ENCODE measurements around the gene PITRM1.
A peak's percentile ranks its signal among the peaks of the same experiment; 100 is the strongest.
"Not testable (repeated sequence)": the region's sequence is repeated elsewhere in the genome, so short reads cannot be mapped to it uniquely, and the experiment has no call there.

Gene PITRM1

GRCh38 chr10:3196958-3197347, 24.4 kb upstream of the PITRM1 start:
- no peak for DNase-seq

DNA sequence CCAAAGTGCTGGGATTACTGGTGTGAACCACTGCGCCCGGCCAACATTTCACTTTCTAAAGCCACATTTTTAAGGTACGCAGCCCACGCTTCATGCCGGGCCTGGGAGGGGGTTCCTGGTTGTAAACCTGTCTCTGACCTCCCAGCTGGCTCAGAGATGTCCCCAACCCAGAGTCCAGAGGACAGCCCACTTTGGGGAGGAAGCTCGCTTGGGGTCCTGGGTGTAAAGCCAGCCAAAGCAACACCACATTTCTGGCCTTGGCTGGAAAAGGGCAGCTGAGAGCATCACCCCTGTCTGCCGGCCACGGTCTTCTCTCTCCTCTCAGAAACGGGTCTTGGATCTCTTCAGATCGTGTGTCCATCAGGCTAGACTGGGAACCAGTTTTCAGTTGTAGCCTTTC, 23.9 kb upstream of the PITRM1 start:
- DNase-seq: no peak

DNA sequence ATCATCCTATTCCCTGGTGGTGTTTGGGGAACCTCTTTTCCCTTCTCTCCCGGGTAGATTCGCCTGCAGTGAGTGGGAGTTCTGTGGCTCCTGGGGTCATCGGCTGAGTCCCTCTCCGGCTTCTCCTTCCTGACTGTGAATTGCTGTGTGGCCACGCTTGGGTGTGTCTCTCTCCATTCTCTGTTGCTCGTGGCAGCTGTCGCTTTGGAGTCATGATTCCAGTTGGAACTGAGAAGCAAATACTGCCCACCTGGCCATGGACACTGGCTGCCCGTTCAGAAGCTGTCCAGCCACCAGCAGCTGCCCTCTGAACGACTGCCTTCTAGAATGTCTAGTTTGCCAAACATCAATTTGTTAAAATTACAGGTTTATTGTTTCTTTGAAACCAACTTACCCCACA, 23.1 kb upstream of the PITRM1 start:
- no peak for DNase-seq

DNA sequence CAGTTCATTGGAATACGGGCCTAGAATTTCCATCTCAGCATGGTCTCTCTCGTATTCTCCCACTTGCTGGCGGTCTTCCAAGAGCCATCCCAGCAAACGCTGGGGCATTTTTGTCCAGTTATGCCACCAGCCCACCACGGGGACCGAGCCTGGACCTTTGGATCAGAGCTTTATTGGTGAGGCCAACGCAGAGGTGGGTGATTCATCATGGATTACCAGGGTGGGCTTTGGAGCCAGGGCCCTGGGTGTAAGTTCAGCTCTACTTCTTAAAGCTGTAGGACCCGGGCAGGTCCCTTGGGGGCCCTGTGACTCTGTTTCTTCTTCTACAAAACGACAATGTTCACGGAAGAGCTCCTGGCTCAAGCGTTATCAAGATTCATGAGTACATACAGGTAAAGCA, 22.7 kb upstream of the PITRM1 start:
- DNase-seq: no peak

- DNase-seq: no peak
Measured at GRCh38 chr10:3194871-3195270, 22.3 kb upstream of the PITRM1 start.

DNA sequence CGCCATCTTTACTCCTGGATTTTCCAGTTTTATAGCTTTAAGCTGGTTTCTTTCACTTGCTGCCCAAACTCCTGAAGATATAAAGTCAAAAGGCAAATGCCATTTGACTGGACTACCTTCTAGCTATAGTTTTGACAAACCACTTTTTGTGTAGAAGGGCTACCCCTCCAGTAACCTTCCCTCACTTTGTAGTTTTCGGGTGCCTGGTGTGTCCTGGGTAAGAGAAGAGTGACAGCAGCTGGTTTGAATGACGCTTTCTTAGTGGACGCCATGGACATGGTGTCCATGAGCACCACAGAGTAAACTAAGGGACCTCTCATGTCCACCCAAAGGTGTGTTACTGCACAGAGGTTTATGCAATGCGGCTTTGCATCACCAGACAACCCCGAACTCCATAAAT, 21.2 kb upstream of the PITRM1 start:
- DNase-seq: no peak

GRCh38 chr10:3192856-3193635, 20.5 kb upstream of the PITRM1 start:
- DNase-seq: peak; percentile 30

DNA sequence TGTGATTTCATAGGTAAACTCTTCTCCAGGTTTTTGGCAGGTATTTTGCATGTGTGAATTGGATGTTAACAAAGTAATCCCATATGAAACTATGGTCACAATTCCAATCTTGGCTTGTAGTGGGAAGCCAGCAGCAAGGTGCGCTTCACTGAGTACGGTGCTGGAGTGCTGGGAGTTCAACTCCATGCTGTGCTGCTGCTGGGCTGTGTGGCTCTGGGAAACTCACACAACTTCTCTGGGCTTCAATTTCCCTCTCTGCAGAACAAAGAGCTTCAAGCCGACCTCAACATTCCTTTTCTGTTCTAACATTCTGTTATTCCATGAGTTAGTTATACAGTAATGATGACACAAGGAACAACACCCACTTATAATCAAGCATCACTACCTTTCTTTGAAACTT, 18.2 kb upstream of the PITRM1 start:
- no peak for DNase-seq

GRCh38 chr10:3187229-3187628, 14.6 kb upstream of the PITRM1 start:
- not testable (repeated sequence) for DNase-seq

DNA sequence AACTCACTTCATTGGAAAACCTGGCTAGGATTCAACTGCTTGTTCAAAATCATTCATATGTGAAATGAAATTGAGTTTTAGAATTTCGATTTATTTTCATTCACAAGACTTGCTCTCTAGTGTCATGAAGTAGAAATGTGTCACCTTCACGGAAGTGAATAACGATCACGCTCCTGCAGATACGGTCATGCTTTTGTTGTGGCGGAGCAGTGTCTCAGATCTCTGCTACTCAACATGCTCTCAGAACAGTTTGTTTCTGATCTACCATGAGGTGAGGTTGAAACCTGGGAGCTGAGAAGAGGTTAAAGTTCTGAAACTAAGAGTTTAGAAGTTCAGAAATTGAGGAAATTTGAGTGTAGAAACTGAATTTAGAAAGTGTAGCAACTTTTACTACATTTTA, 13.8 kb upstream of the PITRM1 start:
- no peak for DNase-seq

DNA sequence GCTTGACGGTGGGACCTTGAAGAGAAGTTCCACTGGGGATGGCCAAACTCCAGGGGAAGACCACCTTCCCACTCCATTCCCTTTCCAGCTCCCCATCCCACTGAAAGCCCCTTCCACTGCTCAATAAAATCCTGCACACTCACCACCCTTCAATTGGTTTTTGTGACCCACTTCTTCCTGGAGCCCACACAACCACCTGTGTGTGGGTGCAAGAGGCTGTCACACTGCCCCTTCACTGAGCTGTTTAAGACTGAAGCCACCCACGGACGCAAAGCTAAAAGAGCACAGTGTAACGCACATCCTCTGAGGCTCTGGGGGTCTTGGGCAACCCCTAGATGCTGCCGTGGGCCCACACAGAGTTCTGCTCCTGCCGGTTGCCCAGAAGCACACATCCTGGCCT, 12.8 kb upstream of the PITRM1 start:
- DNase-seq: no peak

GRCh38 chr10:3180355-3181025, 7.9 kb upstream of the PITRM1 start:
- no peak for DNase-seq

DNA sequence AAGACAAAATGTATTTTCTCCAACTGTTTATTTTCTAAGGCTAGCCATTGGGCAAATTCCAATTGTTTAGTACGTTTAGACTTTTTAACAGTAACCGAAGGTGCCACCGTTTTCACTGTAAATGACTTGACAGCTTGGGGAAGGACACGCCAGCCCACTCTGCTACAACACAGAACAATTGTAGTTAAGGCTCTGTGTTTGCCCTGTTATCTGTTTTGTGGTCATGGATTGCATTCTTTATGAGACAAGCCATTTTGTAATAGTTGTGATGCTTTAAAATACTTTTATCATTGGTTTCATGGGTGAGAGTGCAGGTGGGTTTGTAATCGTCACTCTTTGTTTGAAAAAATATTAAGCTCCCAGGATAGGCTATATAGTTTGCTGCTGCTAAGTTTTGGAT, 6.6 kb upstream of the PITRM1 start:
- no peak for DNase-seq

DNA sequence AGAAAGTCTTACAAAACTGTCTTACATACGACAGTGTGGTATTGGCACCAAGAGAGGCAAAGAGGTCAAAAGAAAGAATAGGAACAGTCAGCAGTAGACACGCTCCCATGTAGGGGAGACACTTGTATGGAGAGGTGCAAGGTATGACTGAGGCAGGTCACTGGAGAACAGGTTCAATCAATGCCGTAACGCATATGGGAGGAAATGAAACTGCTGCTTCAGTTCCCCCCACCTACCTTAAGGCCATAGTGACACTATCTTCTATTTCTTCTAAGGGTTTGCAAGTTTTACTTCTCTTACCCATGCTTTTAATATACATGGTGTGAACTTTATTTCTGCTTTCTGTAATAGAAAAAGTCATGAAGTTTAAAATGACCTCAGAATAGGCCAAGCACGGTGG, 5.5 kb upstream of the PITRM1 start:
- DNase-seq: no peak

DNA sequence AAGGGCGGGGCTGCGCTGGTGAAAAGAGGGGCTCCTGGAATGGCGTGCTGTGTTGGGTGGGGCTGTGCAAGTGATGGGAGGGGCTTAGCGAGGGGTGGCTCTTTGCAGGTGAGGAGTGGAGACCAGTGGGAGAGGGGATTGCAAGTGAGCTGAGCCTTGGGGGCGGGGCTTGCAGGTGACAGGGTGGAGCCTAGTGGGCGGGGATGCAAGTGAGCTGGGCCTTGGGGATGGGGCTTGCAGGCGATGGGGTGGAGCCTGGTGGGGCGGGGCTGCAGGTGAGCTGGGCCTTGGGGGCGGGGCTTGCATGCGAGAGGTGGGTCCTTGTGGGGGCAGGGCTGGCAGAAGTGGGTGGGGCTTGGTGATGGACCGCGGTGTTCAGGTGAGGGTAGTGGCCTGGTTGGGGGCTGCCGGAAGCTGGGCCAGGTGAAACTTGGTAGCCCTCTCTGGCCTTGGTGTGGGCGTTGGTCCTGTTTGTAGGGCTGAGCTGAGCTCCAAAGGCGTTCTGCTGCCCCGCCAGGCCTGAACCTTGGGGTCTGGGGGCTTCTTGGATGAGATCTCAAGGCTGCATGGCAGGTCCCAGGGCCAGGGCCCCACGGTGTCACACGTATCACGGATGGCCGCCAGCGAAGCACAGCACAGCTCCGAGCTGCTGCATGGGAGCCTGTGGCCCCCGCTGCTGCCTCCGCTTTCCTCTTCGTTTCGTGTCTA, 743 bp upstream of the PITRM1 start:
- DNase-seq: no peak

DNA sequence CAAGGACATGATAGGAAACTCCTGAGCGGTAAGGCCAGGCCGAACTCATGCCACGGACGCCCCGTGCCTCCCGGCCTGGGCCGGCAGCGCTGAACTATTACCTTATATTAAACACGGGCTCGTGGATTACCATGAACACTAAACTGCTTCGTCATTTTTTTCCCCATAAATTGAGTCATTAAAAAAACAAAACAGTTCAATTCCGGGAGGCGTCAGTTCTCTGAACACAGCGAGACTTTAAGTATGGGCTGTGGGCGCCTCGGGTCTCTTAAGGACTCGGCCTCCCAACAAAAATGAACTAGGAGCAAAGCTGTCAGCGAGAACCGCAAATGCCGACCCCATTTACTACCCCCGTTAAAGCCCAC, 519 bp downstream of the PITRM1 start:
- DNase-seq: no peak

GRCh38 chr10:3171488-3171887, 1.1 kb downstream of the PITRM1 start:
- not testable (repeated sequence) for DNase-seq

DNA sequence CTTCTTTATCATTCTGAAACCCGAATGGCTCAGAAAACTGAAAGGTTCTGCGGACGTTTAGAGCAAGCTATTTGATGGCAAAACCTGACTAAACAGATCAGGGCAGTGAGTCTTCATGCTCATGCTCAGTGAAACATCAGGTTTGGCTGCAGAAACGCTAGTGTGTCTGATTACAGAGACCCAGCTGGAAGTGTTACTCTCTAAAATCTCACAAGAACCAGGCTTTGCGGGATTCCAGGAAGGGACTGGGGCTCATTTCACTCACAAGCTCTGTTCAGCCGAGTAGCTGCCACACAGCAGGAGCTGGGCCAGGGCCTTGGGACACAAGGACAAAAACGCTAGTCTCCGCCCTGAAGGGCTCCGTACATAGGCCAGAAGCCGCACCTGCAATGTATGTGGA, 2.9 kb downstream of the PITRM1 start:
- DNase-seq: no peak

DNA sequence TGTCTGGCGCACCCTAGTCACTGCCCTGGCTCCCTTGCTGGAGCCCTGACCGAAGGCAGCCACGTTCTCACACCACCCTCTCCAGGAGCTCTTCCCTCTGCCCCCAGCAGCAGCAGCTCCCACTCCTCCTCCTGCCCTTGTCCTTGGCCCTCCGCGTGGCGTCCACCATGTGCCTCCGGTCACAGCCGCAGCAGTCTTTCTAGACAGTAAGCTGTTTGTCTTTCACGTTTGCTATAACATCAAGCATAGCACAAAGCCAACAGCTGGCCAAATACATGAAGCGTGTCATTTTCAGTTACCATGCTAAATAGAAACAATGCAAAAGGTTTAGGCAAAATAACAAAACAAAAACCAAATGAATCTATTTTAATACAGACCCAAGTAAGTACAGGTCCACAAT, 3.3 kb downstream of the PITRM1 start:
- no peak for DNase-seq

GRCh38 chr10:3167611-3168330, 4.8 kb downstream of the PITRM1 start:
- no peak for DNase-seq

GRCh38 chr10:3166496-3167290, 5.9 kb downstream of the PITRM1 start:
- no peak for DNase-seq

DNA sequence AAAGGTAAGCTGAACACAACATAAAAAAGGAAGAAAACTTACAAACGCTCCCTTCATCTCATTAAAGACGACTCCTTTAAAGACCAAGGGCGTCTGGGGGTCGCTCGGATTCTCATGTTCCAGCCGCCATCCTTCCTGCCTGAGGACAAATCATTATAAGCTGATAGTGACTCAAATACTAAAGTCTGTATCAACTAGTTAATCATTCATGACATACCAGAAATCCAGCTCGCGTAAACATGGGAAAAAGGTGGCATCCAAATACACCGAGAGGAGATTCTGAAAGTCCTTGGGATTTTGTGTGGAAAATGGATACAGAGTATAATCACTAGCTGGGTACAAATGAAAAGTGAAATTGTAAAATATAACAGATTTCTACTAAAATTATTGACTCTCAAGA, 7.4 kb downstream of the PITRM1 start:
- DNase-seq: no peak

DNA sequence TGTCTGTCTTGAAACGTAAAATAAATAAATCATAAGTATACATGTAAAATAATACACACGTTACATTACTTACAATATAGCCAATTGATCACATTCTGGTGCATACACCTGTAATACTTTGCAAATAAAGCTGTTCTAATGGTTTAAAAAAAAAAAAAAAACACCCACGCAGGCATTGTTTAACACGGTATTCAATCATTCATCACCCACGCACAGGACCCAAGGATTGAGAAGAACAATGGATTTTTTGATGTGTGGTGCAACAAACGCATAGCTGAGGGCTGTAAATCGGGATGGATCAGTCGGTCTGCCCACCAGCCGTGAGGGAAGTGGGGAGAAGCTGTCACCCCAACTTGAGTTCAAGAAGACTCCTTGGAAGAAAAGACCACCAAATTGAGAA, 8.7 kb downstream of the PITRM1 start:
- no peak for DNase-seq
